Activated CD4-positive, alpha-beta T cell treated with anti-CD3 and anti-CD28 coated beads, Interleukin-2, amount 10 ng/mL, durations not matched to agents 24 days and 14 days (primary cell): ENCODE data around the gene GRB10. TPM values are rescaled to one million over a fixed set of nuclear protein-coding genes. Genes with fewer than 3 reads are reported as not detected.

Experiments used
- DNase-seq: peaks from one replicate; pipeline ENCODE4 v3.0.0; 2022
- H3K27ac Mint-ChIP-seq: one replicate; pipeline ENCODE4 v1.8.0; 2022; ENCODE audit warnings: mild to moderate bottlenecking, mixed read lengths
- H3K27me3 Mint-ChIP-seq: one replicate; pipeline ENCODE4 v1.8.0; 2022; ENCODE audit warnings: mixed read lengths
- H3K36me3 Mint-ChIP-seq: one replicate; pipeline ENCODE4 v1.8.0; 2022; ENCODE audit warnings: low read depth, mild to moderate bottlenecking, mixed read lengths
- H3K4me1 Mint-ChIP-seq: one replicate; pipeline ENCODE4 v1.8.0; 2021; ENCODE audit warnings: mixed read lengths
- H3K4me3 Mint-ChIP-seq: one replicate; pipeline ENCODE4 v1.8.0; 2022; ENCODE audit warnings: mild to moderate bottlenecking, moderate library complexity, mixed read lengths
- H3K9me3 Mint-ChIP-seq: one replicate; pipeline ENCODE4 v1.8.0; 2021; ENCODE audit warnings: mixed read lengths
- intact Hi-C: fragments of 100-400 bp; cut with micrococcal nuclease; formaldehyde crosslinking; loops from one replicate; pipeline ENCODE4 v1.15.1; 2023
- total RNA-seq: library from RNA; stranded (reverse); gene quantifications from 2 replicates; pipeline ENCODE4 v1.2.3, GENCODE V29; 2022

The GRB10 gene
- total RNA-seq, 1 donor from 2014 or later: 3.6 TPM

- no peak for DNase-seq
- no peaks in the 10 kb centered on the region for H3K36me3 Mint-ChIP-seq
- no peaks in the 10 kb centered on the region for H3K9me3 Mint-ChIP-seq
- no peak overlapping the region for H3K4me3 Mint-ChIP-seq
- peaks cover 11% of the 10 kb centered on the region for H3K27me3 Mint-ChIP-seq
- no peaks in the 10 kb centered on the region for H3K4me1 Mint-ChIP-seq
- no peak overlapping the region for H3K27ac Mint-ChIP-seq
- intact Hi-C loops: no loop called here
Measured at GRCh38 chr7:50653126-50653864, 129.4 kb downstream of the GRB10 start.

GRCh38 chr7:50652400-50653125 is 130.1 kb downstream of the GRB10 start:
- peaks cover 11% of the 10 kb centered on the region for H3K27me3 Mint-ChIP-seq
- H3K4me3 Mint-ChIP-seq: no peak overlapping the region
- H3K4me1 Mint-ChIP-seq: no peaks in the 10 kb centered on the region
- H3K36me3 Mint-ChIP-seq: no peaks in the 10 kb centered on the region
- no peak for DNase-seq
- no peaks in the 10 kb centered on the region for H3K9me3 Mint-ChIP-seq
- intact Hi-C loops: no loop called here
- H3K27ac Mint-ChIP-seq: no peak overlapping the region

- peaks cover 8% of the 10 kb centered on the region for H3K27me3 Mint-ChIP-seq
- no peaks in the 10 kb centered on the region for H3K9me3 Mint-ChIP-seq
- H3K4me3 Mint-ChIP-seq: no peak overlapping the region
- no peak for DNase-seq
- H3K27ac Mint-ChIP-seq: no peak overlapping the region
- H3K4me1 Mint-ChIP-seq: no peaks in the 10 kb centered on the region
- no peaks in the 10 kb centered on the region for H3K36me3 Mint-ChIP-seq
- intact Hi-C loops: no loop called here
Measured at GRCh38 chr7:50651271-50651989, 131.3 kb downstream of the GRB10 start.

- no peak for DNase-seq
- H3K27me3 Mint-ChIP-seq: peaks cover 8% of the 10 kb centered on the region
- H3K4me1 Mint-ChIP-seq: no peaks in the 10 kb centered on the region
- intact Hi-C loops: no loop called here
- no peaks in the 10 kb centered on the region for H3K9me3 Mint-ChIP-seq
- no peaks in the 10 kb centered on the region for H3K36me3 Mint-ChIP-seq
- H3K4me3 Mint-ChIP-seq: no peak overlapping the region
- H3K27ac Mint-ChIP-seq: no peak overlapping the region
Measured at GRCh38 chr7:50650057-50650664, 132.5 kb downstream of the GRB10 start.

- Mint-ChIP-seq H3K4me1 (no peaks in the 10 kb centered on the region), H3K36me3 (no peaks in the 10 kb centered on the region), H3K27me3 (peaks cover 8% of the 10 kb centered on the region), H3K9me3 (no peaks in the 10 kb centered on the region), H3K27ac (no peak overlapping the region), H3K4me3 (no peak overlapping the region)
- intact Hi-C loops: no loop called here
- DNase-seq: no peak
Measured at GRCh38 chr7:50649259-50649885, 133.3 kb downstream of the GRB10 start.

GRCh38 chr7:50648570-50649169 is 134.0 kb downstream of the GRB10 start:
- Mint-ChIP-seq H3K36me3 (no peaks in the 10 kb centered on the region), H3K27ac (no peak overlapping the region)
- intact Hi-C loops: no loop called here

GRCh38 chr7:50648076-50648475 is 134.6 kb downstream of the GRB10 start:
- Mint-ChIP-seq H3K4me1 (no peaks in the 10 kb centered on the region), H3K27ac (no peak overlapping the region), H3K4me3 (no peak overlapping the region), H3K9me3 (no peaks in the 10 kb centered on the region), H3K36me3 (no peaks in the 10 kb centered on the region), H3K27me3 (peaks cover 4% of the 10 kb centered on the region)
- no peak for DNase-seq
- intact Hi-C loops: no loop called here

More at GRCh38 chr7:50648570-50649169, 134.0 kb downstream of the GRB10 start:
- H3K27me3 Mint-ChIP-seq: peaks cover 4% of the 10 kb centered on the region
- DNase-seq: no peak
- no peak overlapping the region for H3K4me3 Mint-ChIP-seq
- no peaks in the 10 kb centered on the region for H3K9me3 Mint-ChIP-seq
- no peaks in the 10 kb centered on the region for H3K4me1 Mint-ChIP-seq

GRCh38 chr7:50647286-50647980 is 135.3 kb downstream of the GRB10 start:
- H3K27me3 Mint-ChIP-seq: peaks cover 4% of the 10 kb centered on the region
- intact Hi-C loops: no loop called here
- no peaks in the 10 kb centered on the region for H3K36me3 Mint-ChIP-seq
- H3K4me1 Mint-ChIP-seq: no peaks in the 10 kb centered on the region
- no peak overlapping the region for H3K4me3 Mint-ChIP-seq
- no peak overlapping the region for H3K27ac Mint-ChIP-seq
- H3K9me3 Mint-ChIP-seq: no peaks in the 10 kb centered on the region
- no peak for DNase-seq

GRCh38 chr7:50646069-50646468 is 136.6 kb downstream of the GRB10 start:
- Mint-ChIP-seq H3K9me3 (no peaks in the 10 kb centered on the region), H3K36me3 (no peaks in the 10 kb centered on the region), H3K27me3 (peaks cover 4% of the 10 kb centered on the region), H3K27ac (no peak overlapping the region), H3K4me3 (no peak overlapping the region), H3K4me1 (no peaks in the 10 kb centered on the region)
- DNase-seq: no peak
- intact Hi-C loops: no loop called here

GRCh38 chr7:50645186-50645585 is 137.5 kb downstream of the GRB10 start:
- no peak for DNase-seq
- H3K27ac Mint-ChIP-seq: no peak overlapping the region
- no peaks in the 10 kb centered on the region for H3K9me3 Mint-ChIP-seq
- peaks cover 2% of the 10 kb centered on the region for H3K27me3 Mint-ChIP-seq
- H3K4me3 Mint-ChIP-seq: no peak overlapping the region
- H3K4me1 Mint-ChIP-seq: no peaks in the 10 kb centered on the region
- intact Hi-C loops: no loop called here
- no peaks in the 10 kb centered on the region for H3K36me3 Mint-ChIP-seq

- Mint-ChIP-seq H3K27me3 (no peaks in the 10 kb centered on the region), H3K27ac (no peak overlapping the region), H3K4me3 (no peak overlapping the region), H3K9me3 (no peaks in the 10 kb centered on the region), H3K4me1 (no peaks in the 10 kb centered on the region), H3K36me3 (no peaks in the 10 kb centered on the region)
- DNase-seq: no peak
- intact Hi-C loops: no loop called here
Measured at GRCh38 chr7:50644586-50644985, 138.1 kb downstream of the GRB10 start.

GRCh38 chr7:50644114-50644513 is 138.6 kb downstream of the GRB10 start:
- no peaks in the 10 kb centered on the region for H3K27me3 Mint-ChIP-seq
- H3K4me3 Mint-ChIP-seq: no peak overlapping the region
- intact Hi-C loops: no loop called here
- no peak for DNase-seq
- H3K36me3 Mint-ChIP-seq: no peaks in the 10 kb centered on the region
- H3K9me3 Mint-ChIP-seq: no peaks in the 10 kb centered on the region
- no peaks in the 10 kb centered on the region for H3K4me1 Mint-ChIP-seq
- H3K27ac Mint-ChIP-seq: no peak overlapping the region
